IPS-11a (cell line): Measurements from ENCODE around the gene KPNA1.

Source experiments
- H3K4me3 ChIP-seq: one replicate; pipeline ENCODE4 v1.5.1; 2013; ENCODE audit warnings: low read depth, low read length, control low read depth

The KPNA1 gene

GRCh38 chr3:122416966-122417365 lies 97.8 kb downstream of the KPNA1 start:
- H3K4me3 ChIP-seq = peak overlapping the region; percentile 99

- H3K4me3 ChIP-seq = peak within 1 kb of the TSS; percentile 99
These were observed 98.7 kb downstream of the KPNA1 start, which contains the start of gene WDR5B for GRCh38 chr3:122415762-122416654. Gene WDR5B, minus strand, starts transcription at chr3:122416062. Its CDS starts 534 bp downstream, at chr3:122415528.

GRCh38 chr3:122415104-122415744 lies 99.5 kb downstream of the KPNA1 start:
- H3K4me3 ChIP-seq = peak overlapping the region; percentile 99

- no peak overlapping the region for H3K4me3 ChIP-seq
These were observed 100.3 kb downstream of the KPNA1 start for GRCh38 chr3:122414391-122414790.

- H3K4me3 ChIP-seq = no peak overlapping the region
These were observed 104.1 kb downstream of the KPNA1 start for GRCh38 chr3:122410639-122411038.

- no peak overlapping the region for H3K4me3 ChIP-seq
These were observed 104.6 kb downstream of the KPNA1 start for GRCh38 chr3:122410111-122410510.

- no peak overlapping the region for H3K4me3 ChIP-seq
These were observed 105.3 kb downstream of the KPNA1 start for GRCh38 chr3:122409446-122409845.

- H3K4me3 ChIP-seq = no peak overlapping the region
These were observed 106.8 kb downstream of the KPNA1 start for GRCh38 chr3:122407946-122408345.

GRCh38 chr3:122406198-122406597 lies 108.5 kb downstream of the KPNA1 start:
- no peak overlapping the region for H3K4me3 ChIP-seq

GRCh38 chr3:122405015-122405414 lies 109.7 kb downstream of the KPNA1 start:
- H3K4me3 ChIP-seq = no peak overlapping the region

- no peak overlapping the region for H3K4me3 ChIP-seq
These were observed 111.2 kb downstream of the KPNA1 start for GRCh38 chr3:122403489-122403888.

GRCh38 chr3:122398920-122399319 lies 115.8 kb downstream of the KPNA1 start:
- H3K4me3 ChIP-seq = no peak overlapping the region

- no peak overlapping the region for H3K4me3 ChIP-seq
These were observed 117.5 kb downstream of the KPNA1 start for GRCh38 chr3:122397201-122397600.

GRCh38 chr3:122396511-122396910 lies 118.2 kb downstream of the KPNA1 start:
- no peak overlapping the region for H3K4me3 ChIP-seq

- no peak overlapping the region for H3K4me3 ChIP-seq
These were observed 119.2 kb downstream of the KPNA1 start for GRCh38 chr3:122395582-122395981.

- H3K4me3 ChIP-seq = no peak overlapping the region
These were observed 120.6 kb downstream of the KPNA1 start for GRCh38 chr3:122394173-122394572.

- H3K4me3 ChIP-seq = no peak overlapping the region
These were observed 121.6 kb downstream of the KPNA1 start for GRCh38 chr3:122392868-122393844.

- no peak overlapping the region for H3K4me3 ChIP-seq
These were observed 122.9 kb downstream of the KPNA1 start for GRCh38 chr3:122391681-122392446.

GRCh38 chr3:122390665-122391064 lies 124.1 kb downstream of the KPNA1 start:
- H3K4me3 ChIP-seq = no peak overlapping the region

GRCh38 chr3:122389892-122390291 lies 124.8 kb downstream of the KPNA1 start:
- H3K4me3 ChIP-seq = no peak overlapping the region
